ENCODE measurements around the gene CDCA4. TPM values are rescaled to one million over a fixed set of nuclear protein-coding genes. Genes with fewer than 3 reads are reported as not detected.

Gene CDCA4
- total RNA-seq (16.5 TPM), polyA plus RNA-seq (10 to 100 TPM; 12.8 to 16.7 (median 14.9) TPM)

DNA sequence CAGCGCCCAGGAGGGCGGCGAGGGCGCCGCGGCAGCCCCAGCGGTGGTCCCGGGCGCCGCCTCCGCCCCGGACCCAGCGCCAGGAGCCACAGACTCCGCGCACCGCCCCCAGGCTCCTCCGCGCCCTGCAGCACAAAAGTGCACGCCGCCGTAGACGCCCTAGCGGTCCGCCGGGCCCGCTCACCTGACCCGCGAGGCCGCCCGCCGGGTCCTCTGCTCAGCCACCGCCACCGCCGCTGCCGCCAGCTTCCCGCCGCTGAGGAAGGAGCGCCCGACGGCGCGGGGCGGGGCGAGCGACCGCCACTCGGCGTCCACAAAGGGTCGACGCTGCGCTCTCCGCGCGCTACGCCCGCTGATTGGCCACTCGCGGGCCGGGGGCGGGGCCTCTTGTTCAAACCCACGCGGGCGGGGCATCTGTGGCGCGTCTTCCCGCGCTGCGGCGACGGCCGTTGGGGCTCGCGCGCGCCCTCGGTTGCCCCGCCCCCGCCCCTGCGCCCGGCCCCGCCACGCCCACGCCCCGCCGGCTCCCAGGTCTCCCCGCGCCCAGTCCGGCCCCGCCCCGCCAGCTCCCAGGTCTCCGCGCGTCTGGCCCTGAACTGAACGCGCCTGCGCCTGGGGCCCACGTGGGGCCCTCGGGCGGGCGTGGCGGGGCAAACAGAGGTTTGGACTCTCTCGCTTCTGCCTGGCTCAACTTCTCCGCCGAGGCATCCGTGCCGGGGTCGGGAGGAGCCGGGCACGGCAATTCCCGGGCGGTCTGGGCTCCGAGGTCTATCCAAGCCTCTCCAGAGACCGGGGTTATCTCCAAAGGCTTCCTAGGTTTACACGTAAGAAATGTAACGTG, at the start of gene CDCA4:
TSS of gene CDCA4 (minus strand) at position 269 of the 841 bp plus-strand sequence. CDS start 9,154 bp downstream, outside the sequence.
- peaks cover 6% of the 10 kb centered on the region for H3K27me3 Mint-ChIP-seq
- peaks cover 0 to 1% (median 0%) of the 10 kb centered on the region in 7 donors for H3K9me3 Mint-ChIP-seq
- peak; percentile 85 to 86 for ATAC-seq (ENCODE audit: low read depth in 2 of 2)
- peak within 1 kb of the TSS; percentile 91 to 98 (median 94) for H3K4me3 Mint-ChIP-seq
- peaks cover 6% of the 10 kb centered on the region for H3K36me3 Mint-ChIP-seq
- DNase-seq = peak; percentile 93 to 97 (median 96)
- Histone ChIP-seq H3K4me1 (ENCODE audit: control insufficient read depth, insufficient read depth, low read length, poor library complexity, severe bottlenecking) (peaks cover 53% of the 10 kb centered on the region), H3K27ac (ENCODE audit: insufficient read depth, low read length, poor library complexity, severe bottlenecking) (peak within 1 kb of the TSS; percentile 85), H3K27me3 (ENCODE audit: control insufficient read depth, insufficient read depth, low read length) (no peaks in the 10 kb centered on the region), H3K36me3 (ENCODE audit: control insufficient read depth, insufficient read depth, low read length) (no peaks in the 10 kb centered on the region), H3K4me3 (ENCODE audit: low read depth, low read length) (peak within 1 kb of the TSS; percentile 92), H3K9me3 (ENCODE audit: control insufficient read depth in 2 of 2, low read length in 2 of 2) (no peaks in the 10 kb centered on the region)
- peak within 1 kb of the TSS; percentile 77 to 97 (median 95) for H3K27ac Mint-ChIP-seq
- H3K4me1 Mint-ChIP-seq = peaks cover 29 to 76% (median 50%) of the 10 kb centered on the region in 4 donors

DNA sequence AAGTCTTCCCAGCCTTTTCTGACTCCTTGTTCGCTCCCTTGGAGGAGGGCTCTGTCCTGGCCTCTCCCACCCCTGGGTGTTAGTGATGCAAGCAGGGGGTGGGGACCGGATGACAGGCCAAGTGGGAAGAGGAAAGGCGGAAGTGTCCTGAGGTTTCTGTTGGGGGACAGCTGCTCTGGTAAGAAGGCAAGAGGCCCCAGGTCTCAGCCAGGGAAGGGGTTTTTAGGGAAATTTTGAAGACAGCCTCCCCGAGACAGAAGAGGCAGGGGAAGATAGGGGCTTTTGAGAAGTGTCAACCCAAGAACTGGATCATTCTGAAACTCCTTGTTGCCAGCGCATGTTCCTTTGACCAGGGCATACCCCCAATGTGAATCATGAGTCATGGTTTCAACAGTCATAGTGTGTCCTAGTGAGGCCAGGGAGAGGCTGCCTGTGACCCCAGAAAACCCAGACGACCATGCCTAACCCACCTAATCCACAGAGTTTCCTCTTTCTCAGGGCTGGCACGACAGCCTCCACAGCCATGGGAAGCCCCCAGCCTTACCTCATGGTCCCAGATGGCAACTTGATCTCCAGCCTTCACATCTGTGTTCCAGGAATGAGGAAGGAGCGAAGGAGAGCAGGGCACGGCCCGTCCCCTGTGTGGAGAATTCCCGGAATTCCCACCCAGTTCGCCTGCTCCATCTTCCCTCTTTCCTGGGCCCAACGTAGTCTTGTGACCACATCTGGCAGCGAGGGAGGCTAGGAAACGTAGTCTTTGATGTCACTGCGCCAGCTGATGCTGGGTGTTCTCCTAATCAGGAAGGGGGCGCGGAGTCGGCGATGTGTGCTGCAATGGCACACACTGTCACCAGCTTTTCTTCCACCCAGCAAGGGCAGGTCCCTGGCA, 49.2 kb upstream of the CDCA4 start:
- H3K4me3 Mint-ChIP-seq = peak overlapping the region; percentile 10 to 100 (median 32)
- peak overlapping the region; percentile 89 to 99 (median 94) for H3K27ac Mint-ChIP-seq
- no peak for ATAC-seq (ENCODE audit: low read depth in 2 of 2)
- H3K9me3 Mint-ChIP-seq = no peaks in the 10 kb centered on the region
- peaks cover 0 to 73% (median 25%) of the 10 kb centered on the region in 4 donors for H3K4me1 Mint-ChIP-seq
- peak in 1 of 3 donors; percentile 39 for DNase-seq
- peaks cover 50% of the 10 kb centered on the region for H3K4me1 ChIP-seq (ENCODE audit: control insufficient read depth, insufficient read depth, low read length, poor library complexity, severe bottlenecking)
- no peaks in the 10 kb centered on the region for H3K36me3 ChIP-seq (ENCODE audit: control insufficient read depth, insufficient read depth, low read length)
- no peaks in the 10 kb centered on the region for H3K9me3 ChIP-seq (ENCODE audit: control insufficient read depth in 2 of 2, low read length in 2 of 2)
- H3K27ac ChIP-seq (ENCODE audit: insufficient read depth, low read length, poor library complexity, severe bottlenecking) = peak overlapping the region; percentile 66
- no peaks in the 10 kb centered on the region for H3K27me3 ChIP-seq (ENCODE audit: control insufficient read depth, insufficient read depth, low read length)
- no peaks in the 10 kb centered on the region for H3K36me3 Mint-ChIP-seq
- H3K4me3 ChIP-seq (ENCODE audit: low read depth, low read length) = no peak overlapping the region
- peaks cover 5% of the 10 kb centered on the region for H3K27me3 Mint-ChIP-seq

DNA sequence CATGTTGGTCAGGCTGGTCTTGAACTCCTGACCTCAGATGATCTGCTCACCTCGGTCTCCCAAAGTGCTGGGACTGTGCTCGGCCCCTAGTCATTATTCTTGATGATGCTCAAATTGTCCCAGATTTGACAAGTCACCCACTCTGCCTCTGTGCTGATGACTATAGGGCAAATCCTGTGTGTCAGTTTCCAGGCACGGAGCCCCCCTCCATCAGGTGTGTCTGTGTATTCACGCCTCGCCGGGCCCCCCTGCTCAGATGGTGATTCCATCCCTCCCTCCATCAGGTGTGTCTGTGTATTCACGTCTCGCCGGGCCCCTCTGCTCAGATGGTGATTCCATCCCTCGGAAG, 48.6 kb upstream of the CDCA4 start:
- Histone ChIP-seq H3K9me3 (ENCODE audit: control insufficient read depth in 2 of 2, low read length in 2 of 2) (no peaks in the 10 kb centered on the region), H3K36me3 (ENCODE audit: control insufficient read depth, insufficient read depth, low read length) (no peaks in the 10 kb centered on the region), H3K4me3 (ENCODE audit: low read depth, low read length) (no peak overlapping the region), H3K27ac (ENCODE audit: insufficient read depth, low read length, poor library complexity, severe bottlenecking) (peak overlapping the region; percentile 66), H3K27me3 (ENCODE audit: control insufficient read depth, insufficient read depth, low read length) (no peaks in the 10 kb centered on the region), H3K4me1 (ENCODE audit: control insufficient read depth, insufficient read depth, low read length, poor library complexity, severe bottlenecking) (peaks cover 53% of the 10 kb centered on the region)
- DNase-seq = no peak
- Mint-ChIP-seq H3K4me3 (peak overlapping the region in 3 of 4 donors; percentile 22 to 100 (median 41)), H3K27me3 (peaks cover 5% of the 10 kb centered on the region), H3K9me3 (no peaks in the 10 kb centered on the region), H3K4me1 (peaks cover 0 to 79% (median 27%) of the 10 kb centered on the region in 4 donors), H3K36me3 (no peaks in the 10 kb centered on the region), H3K27ac (peak overlapping the region; percentile 89 to 99 (median 94))
- no peak for ATAC-seq (ENCODE audit: low read depth in 2 of 2)

DNA sequence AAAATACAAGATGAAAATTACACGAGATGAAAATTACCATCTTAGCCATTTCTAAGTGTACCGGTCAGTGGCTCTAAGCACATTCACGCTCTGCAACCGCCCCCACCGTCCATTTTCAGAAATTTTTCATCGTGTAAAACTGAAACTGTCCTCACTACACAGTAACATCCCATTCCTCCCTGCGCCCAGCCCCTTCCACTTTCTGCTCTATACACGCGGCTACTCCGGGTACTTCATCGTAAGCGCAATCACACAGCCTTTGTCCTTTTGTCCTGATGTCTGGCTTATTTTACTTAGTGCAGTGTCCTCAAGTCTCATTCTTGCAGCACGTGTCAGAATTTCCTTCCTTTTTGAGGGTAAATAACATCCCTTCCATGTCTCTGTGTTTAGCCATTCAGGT, 47.9 kb upstream of the CDCA4 start:
- no peak for DNase-seq
- peak overlapping the region; percentile 91 to 99 (median 97) for H3K27ac Mint-ChIP-seq
- H3K9me3 ChIP-seq (ENCODE audit: control insufficient read depth in 2 of 2, low read length in 2 of 2) = no peaks in the 10 kb centered on the region
- H3K4me3 Mint-ChIP-seq = peak overlapping the region in 3 of 4 donors; percentile 43 to 100 (median 74)
- H3K27me3 Mint-ChIP-seq = peaks cover 5% of the 10 kb centered on the region
- no peaks in the 10 kb centered on the region for H3K36me3 Mint-ChIP-seq
- peaks cover 0 to 84% (median 29%) of the 10 kb centered on the region in 4 donors for H3K4me1 Mint-ChIP-seq
- no peaks in the 10 kb centered on the region for H3K27me3 ChIP-seq (ENCODE audit: control insufficient read depth, insufficient read depth, low read length)
- peaks cover 55% of the 10 kb centered on the region for H3K4me1 ChIP-seq (ENCODE audit: control insufficient read depth, insufficient read depth, low read length, poor library complexity, severe bottlenecking)
- no peaks in the 10 kb centered on the region for H3K36me3 ChIP-seq (ENCODE audit: control insufficient read depth, insufficient read depth, low read length)
- H3K4me3 ChIP-seq (ENCODE audit: low read depth, low read length) = no peak overlapping the region
- no peak overlapping the region for H3K27ac ChIP-seq (ENCODE audit: insufficient read depth, low read length, poor library complexity, severe bottlenecking)
- ATAC-seq (ENCODE audit: low read depth in 2 of 2) = no peak
- no peaks in the 10 kb centered on the region for H3K9me3 Mint-ChIP-seq

DNA sequence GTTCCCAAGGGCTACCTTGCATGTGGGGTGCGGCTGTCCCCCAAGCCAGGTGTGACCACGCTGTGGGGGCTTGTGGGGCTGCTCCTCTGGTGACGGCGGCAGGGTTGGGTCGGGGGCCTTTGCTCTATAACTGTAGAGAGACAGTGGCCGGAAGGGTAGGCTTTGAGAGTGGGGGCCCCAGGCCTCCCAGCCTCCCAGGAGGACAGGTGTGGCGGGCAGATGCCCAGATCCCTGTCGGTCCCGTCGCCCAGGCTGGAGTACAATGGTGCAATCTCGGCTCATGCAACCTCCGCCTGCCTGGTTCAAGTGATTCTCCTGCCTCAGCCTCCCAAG, 47.1 kb upstream of the CDCA4 start:
- no peak for DNase-seq
- Mint-ChIP-seq H3K9me3 (no peaks in the 10 kb centered on the region), H3K4me3 (peak overlapping the region in 2 of 4 donors; percentile 15 to 100), H3K36me3 (no peaks in the 10 kb centered on the region), H3K27ac (peak overlapping the region; percentile 96 to 99 (median 97)), H3K27me3 (peaks cover 5% of the 10 kb centered on the region), H3K4me1 (peaks cover 2 to 91% (median 34%) of the 10 kb centered on the region in 4 donors)
- no peak overlapping the region for H3K4me3 ChIP-seq (ENCODE audit: low read depth, low read length)
- no peaks in the 10 kb centered on the region for H3K36me3 ChIP-seq (ENCODE audit: control insufficient read depth, insufficient read depth, low read length)
- peaks cover 64% of the 10 kb centered on the region for H3K4me1 ChIP-seq (ENCODE audit: control insufficient read depth, insufficient read depth, low read length, poor library complexity, severe bottlenecking)
- peak overlapping the region; percentile 98 for H3K27ac ChIP-seq (ENCODE audit: insufficient read depth, low read length, poor library complexity, severe bottlenecking)
- no peaks in the 10 kb centered on the region for H3K27me3 ChIP-seq (ENCODE audit: control insufficient read depth, insufficient read depth, low read length)
- H3K9me3 ChIP-seq (ENCODE audit: control insufficient read depth in 2 of 2, low read length in 2 of 2) = no peaks in the 10 kb centered on the region
- no peak for ATAC-seq (ENCODE audit: low read depth in 2 of 2)

DNA sequence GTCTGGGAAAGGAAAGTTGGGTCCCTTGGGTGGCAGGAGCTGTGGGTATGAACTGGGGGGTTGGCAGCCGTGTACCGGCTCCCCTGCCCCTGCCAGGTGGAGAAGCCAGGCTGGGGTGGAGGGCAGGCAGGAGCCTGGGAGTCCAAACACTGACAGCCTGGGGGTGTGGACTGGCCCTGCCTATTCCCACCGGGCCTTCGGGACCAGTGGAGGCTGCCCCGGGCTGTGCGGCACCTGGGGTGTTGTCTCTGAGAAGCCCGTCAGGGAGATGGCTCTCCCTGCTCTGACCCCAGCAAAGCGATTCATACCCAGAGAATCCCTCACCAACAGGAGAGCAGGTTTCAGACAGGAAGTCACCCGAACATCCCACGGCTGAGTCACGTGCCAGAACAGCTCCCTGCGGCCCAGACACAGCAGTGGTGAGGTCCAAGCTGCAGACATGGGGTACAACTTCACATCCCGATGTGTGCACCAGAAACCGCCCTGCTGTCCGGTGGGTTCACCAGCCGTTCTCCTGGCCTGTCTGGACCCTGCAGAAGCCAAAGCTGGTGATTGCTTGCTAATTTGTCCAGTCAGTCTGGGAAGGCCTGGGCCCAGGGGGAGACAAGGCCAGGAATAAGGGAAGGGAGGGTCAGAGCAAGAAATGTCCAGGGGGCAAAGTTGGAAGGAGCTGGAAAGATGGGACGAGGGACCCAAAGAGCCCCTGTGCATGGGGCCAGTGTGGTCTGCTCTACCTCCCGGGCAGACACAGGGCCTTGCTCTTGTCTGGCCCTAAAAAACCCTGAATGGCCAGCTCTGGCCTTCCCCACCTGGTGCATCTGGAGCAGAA, 46.5 kb upstream of the CDCA4 start:
- ATAC-seq (ENCODE audit: low read depth in 2 of 2) (peak in 1 of 2 donors; percentile 15), DNase-seq (peak in 2 of 3 donors; percentile 55 to 71)
- Histone ChIP-seq H3K36me3 (ENCODE audit: control insufficient read depth, insufficient read depth, low read length) (no peaks in the 10 kb centered on the region), H3K27me3 (ENCODE audit: control insufficient read depth, insufficient read depth, low read length) (no peaks in the 10 kb centered on the region), H3K9me3 (ENCODE audit: control insufficient read depth in 2 of 2, low read length in 2 of 2) (no peaks in the 10 kb centered on the region), H3K27ac (ENCODE audit: insufficient read depth, low read length, poor library complexity, severe bottlenecking) (peak overlapping the region; percentile 98), H3K4me1 (ENCODE audit: control insufficient read depth, insufficient read depth, low read length, poor library complexity, severe bottlenecking) (peaks cover 69% of the 10 kb centered on the region), H3K4me3 (ENCODE audit: low read depth, low read length) (peak overlapping the region; percentile 10)
- peak overlapping the region; percentile 96 to 99 (median 97) for H3K27ac Mint-ChIP-seq
- peak overlapping the region; percentile 62 to 100 (median 78) for H3K4me3 Mint-ChIP-seq
- peaks cover 4% of the 10 kb centered on the region for H3K27me3 Mint-ChIP-seq
- no peaks in the 10 kb centered on the region for H3K9me3 Mint-ChIP-seq
- H3K4me1 Mint-ChIP-seq = peaks cover 5 to 94% (median 38%) of the 10 kb centered on the region in 4 donors
- no peaks in the 10 kb centered on the region for H3K36me3 Mint-ChIP-seq
